HG03439 (cell line): Measurements from ENCODE around the gene DPYD.

ENCODE experiments used
- ATAC-seq: cut with Tn5 transposase; IDR thresholded peaks from one replicate; pipeline ENCODE4 v1.9.1; 2021; ENCODE audit warnings: mild to moderate bottlenecking, moderate library complexity; ENCODE audit not compliant: unreplicated experiment

Gene DPYD

GRCh38 chr1:97844552-97845089 is 76.2 kb downstream of the DPYD start:
- no peak for ATAC-seq

- ATAC-seq = no peak
Observed at GRCh38 chr1:97841338-97841737, 79.5 kb downstream of the DPYD start.

- ATAC-seq = no peak
Observed at GRCh38 chr1:97837161-97837560, 83.7 kb downstream of the DPYD start.

- ATAC-seq = no peak
Observed at GRCh38 chr1:97834899-97835298, 85.9 kb downstream of the DPYD start.

GRCh38 chr1:97833881-97834280 is 87.0 kb downstream of the DPYD start:
- ATAC-seq = no peak

- ATAC-seq = no peak
Observed at GRCh38 chr1:97832481-97832880, 88.4 kb downstream of the DPYD start.

- no peak for ATAC-seq
Observed at GRCh38 chr1:97827887-97828286, 92.9 kb downstream of the DPYD start.

- no peak for ATAC-seq
Observed at GRCh38 chr1:97826820-97827219, 94.0 kb downstream of the DPYD start.

GRCh38 chr1:97824624-97825023 is 96.2 kb downstream of the DPYD start:
- no peak for ATAC-seq

GRCh38 chr1:97824200-97824599 is 96.6 kb downstream of the DPYD start:
- no peak for ATAC-seq

- ATAC-seq = peak; percentile 68
Observed at GRCh38 chr1:97820470-97821188, 100.2 kb downstream of the DPYD start.

- ATAC-seq = no peak
Observed at GRCh38 chr1:97816927-97817326, 103.9 kb downstream of the DPYD start.

GRCh38 chr1:97814804-97815203 is 106.0 kb downstream of the DPYD start:
- ATAC-seq = no peak

- no peak for ATAC-seq
Observed at GRCh38 chr1:97814121-97814520, 106.7 kb downstream of the DPYD start.

GRCh38 chr1:97812076-97812475 is 108.8 kb downstream of the DPYD start:
- no peak for ATAC-seq

GRCh38 chr1:97806996-97807520 is 113.8 kb downstream of the DPYD start:
- no peak for ATAC-seq

- ATAC-seq = no peak
Observed at GRCh38 chr1:97806326-97806725, 114.5 kb downstream of the DPYD start.

GRCh38 chr1:97805093-97805492 is 115.7 kb downstream of the DPYD start:
- no peak for ATAC-seq

GRCh38 chr1:97803026-97803425 is 117.8 kb downstream of the DPYD start:
- no peak for ATAC-seq

GRCh38 chr1:97802011-97802410 is 118.8 kb downstream of the DPYD start:
- no peak for ATAC-seq

GRCh38 chr1:97797403-97798183 is 123.2 kb downstream of the DPYD start:
- ATAC-seq = no peak

GRCh38 chr1:97796711-97797110 is 124.1 kb downstream of the DPYD start:
- ATAC-seq = no peak
